HTERT RPE-1 (cell line): ENCODE measurements around the gene LTBP1.
"Not testable (repeated sequence)": the region's sequence is repeated elsewhere in the genome, so short reads cannot be mapped to it uniquely, and the experiment has no call there.

Experiments
- in situ Hi-C: fragments of 300-500 bp; cut with MboI; formaldehyde crosslinking; loops from 4 replicates; pipeline ENCODE4 v1.14.3; 2020; ENCODE audit warnings: low sequenced_read_pairs

The LTBP1 gene

GRCh38 chr2:33032245-33032644 is 85.5 kb downstream of the LTBP1 start:
- in situ Hi-C loops, result no loop called here

- in situ Hi-C loops, result no loop called here
Measured at GRCh38 chr2:33033606-33034081, 86.9 kb downstream of the LTBP1 start.

- in situ Hi-C loops, result no loop called here
Measured at GRCh38 chr2:33034784-33035183, 88.0 kb downstream of the LTBP1 start.

GRCh38 chr2:33038230-33038629 is 91.5 kb downstream of the LTBP1 start:
- in situ Hi-C loops, result no loop called here

- in situ Hi-C loops, result no loop called here
Measured at GRCh38 chr2:33038799-33039198, 92.0 kb downstream of the LTBP1 start.

GRCh38 chr2:33040541-33040940 is 93.8 kb downstream of the LTBP1 start:
- in situ Hi-C loops, result no loop called here

GRCh38 chr2:33042265-33042664 is 95.5 kb downstream of the LTBP1 start:
- in situ Hi-C loops, result no loop called here

- in situ Hi-C loops, result no loop called here
Measured at GRCh38 chr2:33042819-33043218, 96.1 kb downstream of the LTBP1 start.

GRCh38 chr2:33047939-33048338 is 101.2 kb downstream of the LTBP1 start:
- in situ Hi-C loops, result no loop called here

- in situ Hi-C loops, result no loop called here
Measured at GRCh38 chr2:33051586-33052360, 105.0 kb downstream of the LTBP1 start.

- in situ Hi-C loops, result no loop called here
Measured at GRCh38 chr2:33052361-33052735, 105.6 kb downstream of the LTBP1 start.

GRCh38 chr2:33052795-33053194 is 106.0 kb downstream of the LTBP1 start:
- in situ Hi-C loops, result not testable (repeated sequence)

GRCh38 chr2:33056170-33056569 is 109.4 kb downstream of the LTBP1 start:
- in situ Hi-C loops, result no loop called here

GRCh38 chr2:33057307-33058028 is 110.7 kb downstream of the LTBP1 start:
- in situ Hi-C loops, result not testable (repeated sequence)

GRCh38 chr2:33058716-33059470 is 112.1 kb downstream of the LTBP1 start:
- in situ Hi-C loops, result no loop called here

- in situ Hi-C loops, result no loop called here
Measured at GRCh38 chr2:33059471-33060156, 112.9 kb downstream of the LTBP1 start.

- in situ Hi-C loops, result no loop called here
Measured at GRCh38 chr2:33060405-33060804, 113.7 kb downstream of the LTBP1 start.

GRCh38 chr2:33062665-33063250 is 116.0 kb downstream of the LTBP1 start:
- in situ Hi-C loops, result no loop called here

GRCh38 chr2:33064349-33064801 is 117.6 kb downstream of the LTBP1 start:
- in situ Hi-C loops, result no loop called here

- in situ Hi-C loops, result no loop called here
Measured at GRCh38 chr2:33067598-33067997, 120.8 kb downstream of the LTBP1 start.
